ENCODE data around the gene CCDC136. TPM values are rescaled to one million over a fixed set of nuclear protein-coding genes. Genes with fewer than 3 reads are reported as not detected.

The CCDC136 gene
- total RNA-seq, 2 donors from 2014 or later, result 46.0 to 51.2 TPM

DNA sequence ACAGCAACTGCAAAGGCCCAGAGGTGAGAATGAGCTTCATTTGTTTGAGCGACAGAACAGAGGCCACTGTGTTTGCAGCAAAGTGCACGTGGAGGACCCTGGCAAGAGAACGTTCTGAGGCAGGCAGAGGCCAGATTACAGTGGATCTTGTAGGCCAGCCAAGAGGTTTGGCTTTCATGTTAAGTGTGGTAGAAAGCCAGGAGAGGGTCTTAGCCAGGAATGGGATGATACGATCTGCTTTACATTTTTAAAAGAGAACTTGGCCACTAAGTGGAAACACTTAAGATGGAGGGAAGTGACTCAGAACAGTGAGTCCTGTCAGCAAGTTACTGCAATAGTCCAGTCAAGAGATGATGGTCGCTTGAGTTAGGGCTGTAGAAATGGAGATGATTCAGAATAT lies 4.6 kb downstream of the CCDC136 start:
- no peak for DNase-seq
- peaks cover 4% of the 10 kb centered on the region for H3K4me1 Mint-ChIP-seq
- Histone ChIP-seq H3K27me3 (ENCODE audit: control insufficient read depth, insufficient read depth, low read length, poor library complexity, severe bottlenecking) (peaks cover 4% of the 10 kb centered on the region), H3K27ac (ENCODE audit: low read depth, low read length) (no peak overlapping the region), H3K4me3 (ENCODE audit: low read length) (no peak overlapping the region), H3K36me3 (ENCODE audit: control insufficient read depth, insufficient read depth, low read length) (no peaks in the 10 kb centered on the region), H3K9ac (ENCODE audit: extremely low read depth, low read length, poor library complexity, severe bottlenecking) (no peak overlapping the region), H3K9me3 (ENCODE audit: control insufficient read depth, low read length) (no peaks in the 10 kb centered on the region), H3K4me1 (ENCODE audit: control insufficient read depth, insufficient read depth, low read length) (no peaks in the 10 kb centered on the region)
- no peak overlapping the region for H3K4me3 Mint-ChIP-seq
- TF ChIP-seq, protein P1, sequence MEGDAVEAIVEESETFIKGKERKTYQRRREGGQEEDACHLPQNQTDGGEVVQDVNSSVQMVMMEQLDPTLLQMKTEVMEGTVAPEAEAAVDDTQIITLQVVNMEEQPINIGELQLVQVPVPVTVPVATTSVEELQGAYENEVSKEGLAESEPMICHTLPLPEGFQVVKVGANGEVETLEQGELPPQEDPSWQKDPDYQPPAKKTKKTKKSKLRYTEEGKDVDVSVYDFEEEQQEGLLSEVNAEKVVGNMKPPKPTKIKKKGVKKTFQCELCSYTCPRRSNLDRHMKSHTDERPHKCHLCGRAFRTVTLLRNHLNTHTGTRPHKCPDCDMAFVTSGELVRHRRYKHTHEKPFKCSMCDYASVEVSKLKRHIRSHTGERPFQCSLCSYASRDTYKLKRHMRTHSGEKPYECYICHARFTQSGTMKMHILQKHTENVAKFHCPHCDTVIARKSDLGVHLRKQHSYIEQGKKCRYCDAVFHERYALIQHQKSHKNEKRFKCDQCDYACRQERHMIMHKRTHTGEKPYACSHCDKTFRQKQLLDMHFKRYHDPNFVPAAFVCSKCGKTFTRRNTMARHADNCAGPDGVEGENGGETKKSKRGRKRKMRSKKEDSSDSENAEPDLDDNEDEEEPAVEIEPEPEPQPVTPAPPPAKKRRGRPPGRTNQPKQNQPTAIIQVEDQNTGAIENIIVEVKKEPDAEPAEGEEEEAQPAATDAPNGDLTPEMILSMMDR (conservative IDR thresholded peaks at IDR 0.05), result no peak
- peaks cover 2% of the 10 kb centered on the region for H3K27me3 Mint-ChIP-seq (ENCODE audit: insufficient read depth)
- H3K36me3 Mint-ChIP-seq (ENCODE audit: low read depth), result peaks cover 37% of the 10 kb centered on the region
- WGBS, 2 experiments (ENCODE audit: insufficient coverage in 1 of 2, insufficient read length in 1 of 2), result 97 to 100% methylated on average over 4 to 5 of the region's 5 CpGs
- no peak overlapping the region for H3K27ac Mint-ChIP-seq
- H3K9me3 Mint-ChIP-seq, result no peaks in the 10 kb centered on the region

DNA sequence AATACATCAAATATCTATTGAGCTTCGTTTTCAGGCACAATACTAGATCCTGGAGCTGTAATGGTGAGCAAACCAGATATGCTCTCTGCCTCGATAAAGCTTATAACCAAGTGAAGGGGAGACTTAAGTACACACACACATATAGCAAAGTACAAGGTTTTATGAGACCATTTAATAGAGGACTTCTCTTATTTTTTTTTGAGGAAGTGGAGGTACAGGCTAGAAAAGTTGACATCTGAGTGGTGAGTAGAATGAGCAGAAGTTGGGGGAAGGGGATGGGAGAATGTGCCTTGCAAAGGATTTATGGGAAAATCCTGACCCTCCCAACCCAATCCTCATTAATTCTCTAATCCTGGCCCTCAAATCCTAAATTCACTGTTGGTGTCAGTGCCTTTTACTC lies 7.7 kb downstream of the CCDC136 start:
- H3K4me1 Mint-ChIP-seq, result peaks cover 2% of the 10 kb centered on the region
- H3K9ac ChIP-seq (ENCODE audit: extremely low read depth, low read length, poor library complexity, severe bottlenecking), result no peak overlapping the region
- no peak for DNase-seq
- no peak overlapping the region for H3K4me3 Mint-ChIP-seq
- no peaks in the 10 kb centered on the region for H3K27me3 Mint-ChIP-seq (ENCODE audit: insufficient read depth)
- WGBS, 2 experiments (ENCODE audit: insufficient coverage in 1 of 2, insufficient read length in 1 of 2), result 67 to 91% methylated on average over 1 to 2 of the region's 2 CpGs
- H3K27me3 ChIP-seq (ENCODE audit: control insufficient read depth, insufficient read depth, low read length, poor library complexity, severe bottlenecking), result no peaks in the 10 kb centered on the region
- H3K9me3 Mint-ChIP-seq, result no peaks in the 10 kb centered on the region
- TF ChIP-seq, protein P1 (conservative IDR thresholded peaks at IDR 0.05), result no peak
- no peaks in the 10 kb centered on the region for H3K36me3 ChIP-seq (ENCODE audit: control insufficient read depth, insufficient read depth, low read length)
- H3K27ac ChIP-seq (ENCODE audit: low read depth, low read length), result no peak overlapping the region
- no peak overlapping the region for H3K27ac Mint-ChIP-seq
- H3K4me1 ChIP-seq (ENCODE audit: control insufficient read depth, insufficient read depth, low read length), result no peaks in the 10 kb centered on the region
- peaks cover 40% of the 10 kb centered on the region for H3K36me3 Mint-ChIP-seq (ENCODE audit: low read depth)
- no peaks in the 10 kb centered on the region for H3K9me3 ChIP-seq (ENCODE audit: control insufficient read depth, low read length)
- no peak overlapping the region for H3K4me3 ChIP-seq (ENCODE audit: low read length)

DNA sequence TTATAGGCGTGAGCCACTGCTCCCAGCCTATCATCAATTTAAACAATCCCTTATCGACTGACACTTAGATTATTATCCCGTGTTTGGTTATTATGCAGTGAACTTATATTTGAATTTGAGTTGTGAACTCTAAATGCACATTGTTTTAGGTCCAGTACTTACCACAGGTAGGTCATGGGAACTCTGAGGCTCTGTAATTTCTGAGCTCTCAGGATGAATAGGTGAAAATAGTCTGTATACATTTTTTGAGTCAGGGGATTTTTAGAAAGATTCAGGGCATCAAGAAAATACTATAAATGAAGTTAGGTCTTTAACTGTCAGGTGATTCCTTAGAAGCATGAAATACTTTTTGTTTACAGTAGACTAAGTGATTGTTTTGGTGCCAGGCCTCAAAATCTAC lies 8.8 kb downstream of the CCDC136 start:
- Histone ChIP-seq H3K36me3 (ENCODE audit: control insufficient read depth, insufficient read depth, low read length) (no peaks in the 10 kb centered on the region), H3K4me1 (ENCODE audit: control insufficient read depth, insufficient read depth, low read length) (no peaks in the 10 kb centered on the region), H3K4me3 (ENCODE audit: low read length) (no peak overlapping the region), H3K9me3 (ENCODE audit: control insufficient read depth, low read length) (no peaks in the 10 kb centered on the region), H3K27ac (ENCODE audit: low read depth, low read length) (no peak overlapping the region), H3K9ac (ENCODE audit: extremely low read depth, low read length, poor library complexity, severe bottlenecking) (no peak overlapping the region), H3K27me3 (ENCODE audit: control insufficient read depth, insufficient read depth, low read length, poor library complexity, severe bottlenecking) (no peaks in the 10 kb centered on the region)
- no peak overlapping the region for H3K27ac Mint-ChIP-seq
- DNase-seq, result no peak
- H3K4me1 Mint-ChIP-seq, result peaks cover 2% of the 10 kb centered on the region
- H3K4me3 Mint-ChIP-seq, result no peak overlapping the region
- no peaks in the 10 kb centered on the region for H3K27me3 Mint-ChIP-seq (ENCODE audit: insufficient read depth)
- WGBS, 2 experiments (ENCODE audit: insufficient coverage in 1 of 2, insufficient read length in 1 of 2), result 89% methylated on average over 3 of the region's 3 CpGs; no CpG with 5 or more reads in 1 of the 2 experiments
- TF ChIP-seq, protein P1 (conservative IDR thresholded peaks at IDR 0.05), result no peak
- peaks cover 40% of the 10 kb centered on the region for H3K36me3 Mint-ChIP-seq (ENCODE audit: low read depth)
- H3K9me3 Mint-ChIP-seq, result no peaks in the 10 kb centered on the region

Data from endodermal cell (in vitro differentiated cells).